Endothelial cell of umbilical vein (primary cell): ENCODE results near the gene TNP1. TPM values are rescaled to one million over a fixed set of nuclear protein-coding genes. Genes with fewer than 3 reads are reported as not detected.

Source experiments
- BruUV-seq: library from RNA; stranded (reverse); fragments of 400-500 nt; replicated peaks from 2 replicates; lab custom pipeline; 2021; lab: Mats Ljungman, UMichigan
- CTCF ChIA-PET: fragments of 300-600, 350-600 bp; sonication (Branson Sonifier 250); formaldehyde crosslinking; loops from one replicate; lab custom pipeline; 2021; ENCODE audit warnings: antibody characterized with exemption, inconsistent platforms; lab: Charles Lee
- POLR2A ChIA-PET: fragments of 300-600, 350-600 bp; sonication (Branson Sonifier 250); formaldehyde crosslinking; loops from one replicate; lab custom pipeline; 2021; ENCODE audit warnings: antibody characterized with exemption, inconsistent platforms; lab: Charles Lee
- DNase-seq: peaks from one replicate; pipeline ENCODE4 v3.0.0-alpha.2; 2011; ENCODE audit warnings: low read depth, low spot score
- FAIRE-seq: peaks from 2 replicates; lab custom pipeline; 2011; peaks lifted over from hg19 to GRCh38; lab: Jason Lieb, UNC
- H2AFZ ChIP-seq: 2 replicates; pipeline ENCODE4 v1.6.0; 2012; ENCODE audit warnings: low read depth, low read length, control low read depth, inconsistent platforms
- H3K27ac ChIP-seq: 2 replicates; pipeline ENCODE4 v1.5.1; 2011; ENCODE audit warnings: low read depth, mild to moderate bottlenecking, control low read depth, low read length, moderate library complexity; ENCODE audit not compliant: insufficient read depth
- H3K27me3 ChIP-seq, 2 experiments: 2 replicates each; pipeline versions ENCODE4 v1.6.0 to v1.6.1; 2011; ENCODE audit warnings: low read length in 2 of 2, mixed read lengths in 1 of 2; ENCODE audit not compliant: control insufficient read depth in 2 of 2, insufficient read depth in 2 of 2
- H3K36me3 ChIP-seq, 2 experiments: 2 replicates in 1 of 2; 3 replicates in 1 of 2; pipeline ENCODE4 v1.5.1; 2011; ENCODE audit warnings: low read length in 2 of 2, mild to moderate bottlenecking in 1 of 2, moderate library complexity in 1 of 2; ENCODE audit not compliant: control insufficient read depth in 2 of 2, insufficient read depth in 2 of 2; ENCODE audit errors: extremely low read depth in 1 of 2
- H3K4me1 ChIP-seq: 3 replicates; pipeline ENCODE4 v1.5.1; 2011; ENCODE audit warnings: mild to moderate bottlenecking, low read length; ENCODE audit not compliant: control insufficient read depth, insufficient read depth; ENCODE audit errors: extremely low read depth
- H3K4me2 ChIP-seq: 2 replicates; pipeline ENCODE4 v1.6.1; 2011; ENCODE audit warnings: low read length, control low read depth, mixed read lengths; ENCODE audit not compliant: insufficient read depth
- H3K4me3 ChIP-seq, 3 experiments: fragments of 200-600 bp in 1 of 3; sonication (generic), shearing (Covaris generic) in 1 of 3; replicated peaks in 1 of 3; 2 replicates each; pipeline ENCODE4 v1.5.1; 2011 to 2016; ENCODE audit warnings: control low read depth in 3 of 3, low read length in 3 of 3, mild to moderate bottlenecking in 2 of 3, inconsistent platforms in 1 of 3, low read depth in 1 of 3, moderate library complexity in 1 of 3; ENCODE audit not compliant: insufficient read depth in 1 of 3
- H3K79me2 ChIP-seq: 2 replicates; pipeline ENCODE4 v1.6.0; 2012; ENCODE audit warnings: low read length, inconsistent platforms; ENCODE audit not compliant: control insufficient read depth, insufficient read depth
- H3K9ac ChIP-seq: replicated peaks from 2 replicates; pipeline ENCODE3; 2011; ENCODE audit warnings: low read length, control low read depth; ENCODE audit not compliant: insufficient read depth; ENCODE audit errors: extremely low read depth
- H3K9me1 ChIP-seq: replicated peaks from 3 replicates; pipeline ENCODE4 v1.6.0; 2011; ENCODE audit warnings: mild to moderate bottlenecking, low read length; ENCODE audit not compliant: control insufficient read depth, insufficient read depth; ENCODE audit errors: extremely low read depth
- H3K9me3 ChIP-seq: replicated peaks from 2 replicates; pipeline ENCODE4 v1.5.1; 2012; ENCODE audit warnings: low read length, inconsistent platforms; ENCODE audit not compliant: control insufficient read depth, insufficient read depth
- H4K20me1 ChIP-seq: replicated peaks from 2 replicates; pipeline ENCODE3; 2011; ENCODE audit warnings: mild to moderate bottlenecking, low read length; ENCODE audit not compliant: control insufficient read depth, insufficient read depth; ENCODE audit errors: extremely low read depth
- FOS ChIP-seq: IDR thresholded peaks from 2 replicates; pipeline ENCODE4 v1.6.1; 2011; ENCODE audit warnings: mild to moderate bottlenecking, low read length, moderate library complexity, borderline replicate concordance; ENCODE audit not compliant: insufficient read depth
- GATA2 ChIP-seq: IDR thresholded peaks from 2 replicates; pipeline ENCODE4 v1.7.0; 2011; ENCODE audit warnings: low read depth, mild to moderate bottlenecking, moderate library complexity, mixed read lengths, low read length; ENCODE audit not compliant: insufficient read length, insufficient read depth
- JUN ChIP-seq: IDR thresholded peaks from 2 replicates; pipeline ENCODE4 v1.6.1; 2011; ENCODE audit warnings: borderline replicate concordance, low read depth; ENCODE audit not compliant: insufficient read length, insufficient read depth
- MYC ChIP-seq: IDR thresholded peaks from one replicate; pipeline ENCODE4 v1.6.1; 2011; ENCODE audit warnings: mild to moderate bottlenecking, low read depth, low read length
- POLR2A ChIP-seq: IDR thresholded peaks from 2 replicates; pipeline ENCODE4 v1.6.1; 2012; ENCODE audit warnings: low read depth, mild to moderate bottlenecking, control low read depth, low read length
- POLR2AphosphoS5 ChIP-seq: IDR thresholded peaks from 2 replicates; pipeline ENCODE4 v1.6.1; 2012; ENCODE audit warnings: low read depth, mild to moderate bottlenecking, control low read depth, low read length, moderate library complexity; ENCODE audit not compliant: insufficient read depth
- dilution Hi-C: fragments of 300-500 bp; cut with MboI; formaldehyde crosslinking; loops from one replicate; pipeline ENCODE4 v1.15.0; 2019; ENCODE audit warnings: low sequenced_read_pairs; ENCODE audit not compliant: extremely low pct_ligation_motif_present
- intact Hi-C: fragments of 100-400 bp; cut with micrococcal nuclease; formaldehyde crosslinking; loops from one replicate; pipeline ENCODE4 v1.10.0; 2022
- polyA plus RNA-seq, 4 experiments: library from polyadenylated mRNA; depleted of rRNA in 3 of 4; stranded (reverse) in 3 of 4; unstranded in 1 of 4; fragments of >200 nt; gene quantifications; 2 replicates each; pipeline versions ENCODE4 v1.2.1 to v1.2.3, GENCODE V29; 2011 to 2012; ENCODE audit warnings: missing spikeins in 1 of 4
- total RNA-seq: library from RNA; stranded (reverse); gene quantifications from 2 replicates; pipeline ENCODE4 v1.2.3, GENCODE V29; 2021
- TF ChIP-seq, protein P1 (sequence below), 2 donors: IDR thresholded peaks; 1 replicate in 1 of 2; 2 replicates in 1 of 2; pipeline ENCODE4 v1.5.1; 2011; ENCODE audit warnings: low read length in 2 of 2, mild to moderate bottlenecking in 2 of 2, moderate library complexity in 2 of 2, control low read depth in 1 of 2, inconsistent platforms in 1 of 2, low read depth in 1 of 2; ENCODE audit not compliant: insufficient read depth in 1 of 2; ENCODE audit errors: extremely low read depth in 1 of 2
- TF ChIP-seq, protein P2 (sequence below): IDR thresholded peaks from 2 replicates; pipeline ENCODE4 v1.6.1; 2011; ENCODE audit not compliant: insufficient read depth, insufficient read length

The TNP1 gene
- total and polyA plus RNA-seq, 2 donors (not counting 3 experiments of a cell fraction or from before 2014, with no cell fraction given) = not detected

DNA sequence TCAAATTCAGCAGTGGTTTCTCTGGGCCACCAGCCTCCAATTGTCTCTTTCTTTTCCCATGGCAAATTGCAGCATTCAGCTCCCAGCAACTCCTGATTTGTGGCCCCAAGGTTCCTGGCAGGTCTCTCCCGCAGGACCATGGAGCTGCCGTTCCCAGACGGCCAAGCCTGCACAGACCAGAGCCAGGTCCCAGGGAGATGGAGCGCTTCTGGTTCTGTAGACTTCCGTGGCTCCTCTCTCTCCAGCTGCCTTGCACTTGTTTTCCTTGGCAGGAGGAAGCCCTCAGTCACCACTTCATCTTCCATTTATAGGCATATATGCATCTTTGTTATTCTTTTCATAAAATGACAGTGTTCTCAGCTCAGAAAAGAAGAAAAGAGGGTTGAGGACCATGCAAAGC, 21.7 kb downstream of the TNP1 start:
- CTCF ChIA-PET = interaction anchor here (0.6 kb wide), 1 partner anchor 875 kb away, joined by 3 read pairs; no protein-coding TSS in a partner anchor
- Histone ChIP-seq H3K79me2 (no peaks in the 10 kb centered on the region), H3K27ac (no peak overlapping the region), H3K4me1 (no peaks in the 10 kb centered on the region), H3K9me1 (no peaks in the 10 kb centered on the region), H3K36me3 (no peaks in the 10 kb centered on the region), H3K4me2 (no peak overlapping the region), H3K4me3 (no peak overlapping the region), H2AFZ (no peak overlapping the region), H3K27me3 (no peaks in the 10 kb centered on the region), H4K20me1 (no peaks in the 10 kb centered on the region), H3K9ac (no peak overlapping the region), H3K9me3 (no peaks in the 10 kb centered on the region)
- intact Hi-C loops (no loop called here), dilution Hi-C loops (no loop called here)
- TF ChIP-seq, protein P1, sequence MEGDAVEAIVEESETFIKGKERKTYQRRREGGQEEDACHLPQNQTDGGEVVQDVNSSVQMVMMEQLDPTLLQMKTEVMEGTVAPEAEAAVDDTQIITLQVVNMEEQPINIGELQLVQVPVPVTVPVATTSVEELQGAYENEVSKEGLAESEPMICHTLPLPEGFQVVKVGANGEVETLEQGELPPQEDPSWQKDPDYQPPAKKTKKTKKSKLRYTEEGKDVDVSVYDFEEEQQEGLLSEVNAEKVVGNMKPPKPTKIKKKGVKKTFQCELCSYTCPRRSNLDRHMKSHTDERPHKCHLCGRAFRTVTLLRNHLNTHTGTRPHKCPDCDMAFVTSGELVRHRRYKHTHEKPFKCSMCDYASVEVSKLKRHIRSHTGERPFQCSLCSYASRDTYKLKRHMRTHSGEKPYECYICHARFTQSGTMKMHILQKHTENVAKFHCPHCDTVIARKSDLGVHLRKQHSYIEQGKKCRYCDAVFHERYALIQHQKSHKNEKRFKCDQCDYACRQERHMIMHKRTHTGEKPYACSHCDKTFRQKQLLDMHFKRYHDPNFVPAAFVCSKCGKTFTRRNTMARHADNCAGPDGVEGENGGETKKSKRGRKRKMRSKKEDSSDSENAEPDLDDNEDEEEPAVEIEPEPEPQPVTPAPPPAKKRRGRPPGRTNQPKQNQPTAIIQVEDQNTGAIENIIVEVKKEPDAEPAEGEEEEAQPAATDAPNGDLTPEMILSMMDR (IDR thresholded peaks at IDR 0.05; ENCODE audit: extremely low read depth in 1 of 2, insufficient read depth in 1 of 2, low read depth in 1 of 2, low read length in 2 of 2) = no peak
- TF ChIP-seq POLR2AphosphoS5 = no peak
- no peak for TF ChIP-seq MYC
- FAIRE-seq (no peak), DNase-seq (no peak)
- POLR2A ChIA-PET = no interaction called here
- BruUV-seq = no TSS peak

DNA sequence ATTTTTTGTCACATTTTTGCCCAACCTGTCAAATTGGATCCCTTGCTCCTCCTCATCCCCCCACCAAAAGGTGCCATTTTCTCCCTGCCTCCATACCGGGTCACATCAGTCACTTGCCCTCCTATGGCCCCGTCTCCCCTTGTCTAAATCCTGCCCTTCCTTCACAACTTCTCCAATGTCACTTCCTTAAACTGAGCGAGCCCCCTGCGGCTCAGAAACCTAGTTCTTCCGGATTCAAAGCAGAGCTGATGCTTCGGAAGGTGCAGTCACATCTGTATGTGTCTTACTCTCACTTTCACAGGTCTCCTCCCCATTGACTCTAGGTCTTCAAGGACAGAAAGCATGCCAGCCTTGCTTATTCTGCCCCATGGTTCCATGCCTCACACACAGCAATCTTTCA, 22.1 kb downstream of the TNP1 start:
- H3K4me2 ChIP-seq = no peak overlapping the region
- ChIA-PET POLR2A (no interaction called here), CTCF (no interaction called here)
- intact Hi-C loops (no loop called here), dilution Hi-C loops (no loop called here)
- H2AFZ ChIP-seq = no peak overlapping the region
- no peaks in the 10 kb centered on the region for H3K79me2 ChIP-seq
- no peaks in the 10 kb centered on the region for H3K27me3 ChIP-seq
- no peak overlapping the region for H3K9ac ChIP-seq
- no peaks in the 10 kb centered on the region for H3K9me1 ChIP-seq
- H3K9me3 ChIP-seq = no peaks in the 10 kb centered on the region
- H3K4me3 ChIP-seq = no peak overlapping the region
- H4K20me1 ChIP-seq = no peaks in the 10 kb centered on the region
- BruUV-seq = no TSS peak
- no peak for TF ChIP-seq POLR2AphosphoS5
- TF ChIP-seq GATA2 = no peak
- TF ChIP-seq FOS = no peak
- TF ChIP-seq, protein P2, sequence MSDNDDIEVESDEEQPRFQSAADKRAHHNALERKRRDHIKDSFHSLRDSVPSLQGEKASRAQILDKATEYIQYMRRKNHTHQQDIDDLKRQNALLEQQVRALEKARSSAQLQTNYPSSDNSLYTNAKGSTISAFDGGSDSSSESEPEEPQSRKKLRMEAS = no peak
- no peak for TF ChIP-seq MYC
- TF ChIP-seq JUN = no peak
- TF ChIP-seq POLR2A = no peak
- no peaks in the 10 kb centered on the region for H3K4me1 ChIP-seq
- H3K36me3 ChIP-seq = no peaks in the 10 kb centered on the region
- no peak for DNase-seq
- FAIRE-seq = no peak
- H3K27ac ChIP-seq = no peak overlapping the region
